Measurements from ENCODE around the gene RBM7.

The RBM7 gene

GRCh38 chr11:114442536-114442935 lies 42.1 kb downstream of the RBM7 start:
- H3K4me3 ChIP-seq (replicated peaks; ENCODE audit: low read depth, low read length), result no peak overlapping the region
- DNase-seq (ENCODE audit: extremely low read depth, low read depth), result no peak
- TF ChIP-seq CTCF (IDR thresholded peaks at IDR 0.05; ENCODE audit: low read depth, low read length, missing control alignments), result no peak

- no peak for DNase-seq (ENCODE audit: extremely low read depth, low read depth)
- no peak for TF ChIP-seq CTCF (IDR thresholded peaks at IDR 0.05; ENCODE audit: low read depth, low read length, missing control alignments)
- H3K4me3 ChIP-seq (replicated peaks; ENCODE audit: low read depth, low read length), result no peak overlapping the region
Observed at GRCh38 chr11:114447444-114447843, 47.0 kb downstream of the RBM7 start.

GRCh38 chr11:114447892-114448291 lies 47.4 kb downstream of the RBM7 start:
- no peak for DNase-seq (ENCODE audit: extremely low read depth, low read depth)
- H3K4me3 ChIP-seq (replicated peaks; ENCODE audit: low read depth, low read length), result no peak overlapping the region
- no peak for TF ChIP-seq CTCF (IDR thresholded peaks at IDR 0.05; ENCODE audit: low read depth, low read length, missing control alignments)

GRCh38 chr11:114448749-114449482 lies 48.5 kb downstream of the RBM7 start:
- DNase-seq (ENCODE audit: extremely low read depth, low read depth), result no peak
- H3K4me3 ChIP-seq (replicated peaks; ENCODE audit: low read depth, low read length), result no peak overlapping the region
- TF ChIP-seq CTCF (IDR thresholded peaks at IDR 0.05; ENCODE audit: low read depth, low read length, missing control alignments), result no peak

GRCh38 chr11:114449845-114450244 lies 49.4 kb downstream of the RBM7 start:
- H3K4me3 ChIP-seq (replicated peaks; ENCODE audit: low read depth, low read length), result no peak overlapping the region
- TF ChIP-seq CTCF (IDR thresholded peaks at IDR 0.05; ENCODE audit: low read depth, low read length, missing control alignments), result no peak
- no peak for DNase-seq (ENCODE audit: extremely low read depth, low read depth)

- no peak overlapping the region for H3K4me3 ChIP-seq (replicated peaks; ENCODE audit: low read depth, low read length)
- no peak for TF ChIP-seq CTCF (IDR thresholded peaks at IDR 0.05; ENCODE audit: low read depth, low read length, missing control alignments)
- DNase-seq (ENCODE audit: extremely low read depth, low read depth), result no peak
Observed at GRCh38 chr11:114452399-114452798, 51.9 kb downstream of the RBM7 start.

Data from HFF-Myc (cell line).